A549 treated with RU486 at 1 μM for 4 hours (cell line): Measurements from ENCODE around the gene COPB2. TPM values are rescaled to one million over a fixed set of nuclear protein-coding genes. Genes with fewer than 3 reads are reported as not detected.

Source experiments
- total RNA-seq: library from RNA; stranded (reverse); fragments of 200-300 nt; extraction: Qiagen RNA extraction; gene quantifications from 5 replicates; pipeline ENCODE4 v1.2.3, GENCODE V29; 2022; ENCODE audit warnings: low read depth

Gene COPB2
- total RNA-seq: 62.4 to 77.3 TPM (median 68.7 TPM) in 5 replicates

DNA sequence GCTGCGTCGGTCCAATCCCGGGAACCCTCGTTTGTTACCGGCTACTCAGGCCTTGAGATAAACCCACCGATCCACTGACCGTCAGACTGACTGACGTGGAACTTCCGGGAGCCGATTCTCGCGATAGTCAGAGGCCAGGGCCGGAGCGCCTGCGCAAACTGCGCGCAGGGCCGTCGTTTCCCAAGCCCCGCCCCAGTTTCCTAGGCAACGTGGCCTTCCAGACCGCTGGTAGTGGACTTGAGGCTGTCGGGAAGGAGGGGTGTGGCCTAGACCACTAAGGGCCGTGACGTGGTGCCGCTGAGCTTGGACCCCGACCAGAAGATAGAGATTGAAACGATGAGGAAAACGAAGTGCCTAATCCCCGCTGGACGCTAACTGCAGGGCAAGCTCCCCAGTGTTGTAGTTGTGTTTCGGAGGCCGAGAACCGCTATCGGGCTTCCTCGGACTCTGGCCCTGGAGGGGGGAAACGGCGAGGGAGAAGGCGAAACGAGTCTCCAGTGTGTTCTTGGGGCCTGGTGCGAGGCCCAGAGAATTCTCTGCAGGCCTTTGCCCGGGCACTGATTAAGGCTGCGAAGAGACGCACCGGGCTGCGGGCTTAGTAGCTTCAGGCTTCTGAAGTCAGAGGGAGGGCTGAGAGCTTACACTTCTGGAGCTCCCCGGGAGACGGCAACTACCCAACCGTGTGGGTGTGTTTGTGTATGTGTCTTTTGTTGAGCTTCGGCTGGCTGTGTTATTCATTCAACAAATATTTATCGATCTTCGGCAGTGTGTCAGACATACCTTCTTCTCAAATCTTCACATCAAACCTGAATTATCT is at the start of gene COPB2:
Gene COPB2, minus strand, starts transcription at position 96 of the 817 bp plus-strand sequence. CDS start 97 bp downstream, outside the sequence.

DNA sequence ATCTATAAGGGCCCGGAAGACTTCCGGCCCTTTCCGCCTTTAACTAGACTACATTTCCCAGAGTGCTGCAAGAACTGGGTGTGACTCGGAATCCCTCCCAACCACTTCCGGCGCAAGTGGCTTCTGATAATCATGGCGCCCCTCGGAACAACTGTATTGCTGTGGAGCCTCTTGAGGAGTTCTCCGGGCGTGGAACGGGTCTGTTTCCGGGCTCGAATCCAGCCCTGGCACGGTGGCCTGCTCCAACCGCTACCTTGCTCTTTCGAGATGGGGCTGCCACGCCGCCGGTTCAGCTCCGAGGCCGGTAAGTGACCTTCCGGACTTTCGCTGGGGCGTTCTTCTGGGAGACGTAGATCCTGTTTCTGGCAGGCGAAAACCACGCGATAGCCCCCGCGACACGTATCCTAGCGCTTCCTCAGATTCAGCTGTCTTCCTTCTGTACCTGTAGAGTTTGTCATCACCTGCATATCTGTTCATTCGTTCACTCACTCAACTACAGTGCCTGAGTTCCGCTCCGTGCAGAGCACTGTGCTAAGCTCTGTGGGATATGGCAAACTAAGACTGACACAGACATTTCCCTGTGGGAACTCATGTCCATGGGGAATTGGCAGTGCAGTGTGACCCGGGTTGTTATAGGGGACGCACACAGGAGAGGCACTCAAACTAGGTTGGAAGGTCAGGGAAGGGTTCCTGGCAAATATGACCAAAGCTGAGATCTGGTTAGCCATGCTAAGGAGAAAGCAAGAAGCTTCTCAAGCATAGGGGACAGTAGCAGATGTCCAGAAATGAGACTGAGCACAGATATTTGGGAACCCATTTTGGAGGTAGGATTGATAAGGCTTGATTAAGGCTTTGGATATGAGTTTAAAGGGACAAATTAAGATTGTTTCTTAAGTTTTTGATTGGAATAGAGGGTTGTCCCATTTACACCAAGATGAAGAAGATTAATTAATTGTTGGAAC is 45.3 kb downstream of the COPB2 start, which contains the start of gene MRPS22:
Gene MRPS22, plus strand, starts transcription at position 126 of the 962 bp plus-strand sequence. Its CDS starts 7 bp downstream, at position 133.

Other genes starting within 250 kb of the COPB2 start
- 40.6 to 51.0 TPM (median 43.8 TPM) in 5 replicates for gene MRPS22, start 45.6 kb downstream of the COPB2 start, total RNA-seq
- not detected in 5 replicates for gene RBP2, start 86.9 kb upstream of the COPB2 start, total RNA-seq
- 5.6 to 7.0 TPM (median 6.8 TPM) in 5 replicates for gene RBP1, start 150.1 kb upstream of the COPB2 start, total RNA-seq